A549 (cell line): ENCODE data around the gene SCGB1A1. TPM values are rescaled to one million over a fixed set of nuclear protein-coding genes. Genes with fewer than 3 reads are reported as not detected.

Source experiments
- ATAC-seq, 2 experiments: fragments of 200-7000 bp in 1 of 2; fragments of >200 bp in 1 of 2; cut with Nextera tagmentation in 1 of 2; cut with Tn5 transposase in 1 of 2; 3 replicates each; pipeline versions ENCODE4 v1.8.0 to v1.9.1; 2018 to 2020; ENCODE audit warnings: mild to moderate bottlenecking in 1 of 2, moderate library complexity in 1 of 2
- CTCF ChIA-PET: fragments of 300-600 bp; sonication (Branson Sonifier 250); formaldehyde crosslinking; extraction: SDS; loops from one replicate; lab custom pipeline; 2021; ENCODE audit warnings: antibody characterized with exemption, inconsistent platforms; lab: Yijun Ruan, JAX
- POLR2A ChIA-PET: fragments of 350-600 bp; formaldehyde crosslinking; extraction: SDS; loops from one replicate; lab custom pipeline; 2021; ENCODE audit warnings: antibody characterized with exemption, inconsistent platforms; lab: Yijun Ruan, JAX
- DNase-seq, 2 experiments: peaks; one replicate each; pipeline versions ENCODE4 v3.0.0 to v3.0.0-alpha.2; 2011 to 2016; ENCODE audit warnings: low read depth in 1 of 2, low spot score in 1 of 2
- FAIRE-seq: peaks from 2 replicates; lab custom pipeline; 2011; peaks lifted over from hg19 to GRCh38; lab: Jason Lieb, UNC
- H3K27ac ChIP-seq, 2 experiments: fragments of >200 bp; sonication (Bioruptor Twin); formaldehyde crosslinking; 3 replicates each; pipeline ENCODE4 v1.5.1; 2016 to 2017
- H3K4me1 ChIP-seq: fragments of >200 bp; sonication (Bioruptor Twin); formaldehyde crosslinking; 3 replicates; pipeline ENCODE4 v1.6.1; 2016
- H3K4me2 ChIP-seq: fragments of >200 bp; sonication (Bioruptor Twin); formaldehyde crosslinking; 3 replicates; pipeline ENCODE4 v1.6.1; 2016
- H3K4me3 ChIP-seq: fragments of >200 bp; sonication (Bioruptor Twin); formaldehyde crosslinking; 3 replicates; pipeline ENCODE4 v1.5.1; 2016
- H3K9me3 ChIP-seq: fragments of >200 bp; sonication (Bioruptor Twin); formaldehyde crosslinking; 3 replicates; pipeline ENCODE4 v1.6.1; 2016
- CBX8 ChIP-seq: fragments of 200-600 bp; sonication (generic); IDR thresholded peaks from 2 replicates; pipeline ENCODE4 v1.6.1; 2016
- CHD2 ChIP-seq: fragments of 150-350 bp; IDR thresholded peaks from 2 replicates; pipeline ENCODE4 v1.6.1; 2014; ENCODE audit warnings: low read length; ENCODE audit not compliant: partially characterized antibody
- EHMT2 ChIP-seq: fragments of 200-600 bp; sonication (generic); IDR thresholded peaks from 2 replicates; pipeline ENCODE4 v1.6.1; 2016; ENCODE audit warnings: antibody characterized with exemption, low read depth, mild to moderate bottlenecking, moderate library complexity
- ELK1 ChIP-seq: fragments of 150-350 bp; IDR thresholded peaks from 2 replicates; pipeline ENCODE4 v1.6.1; 2014; ENCODE audit warnings: low read depth, mild to moderate bottlenecking, low read length
- EP300 ChIP-seq, 2 experiments: fragments of >200 bp; sonication (Bioruptor Twin); formaldehyde crosslinking; IDR thresholded peaks; 2 replicates in 1 of 2; 3 replicates in 1 of 2; pipeline ENCODE4 v1.6.1; 2016 to 2017
- ESRRA ChIP-seq: fragments of 150-350 bp; IDR thresholded peaks from 2 replicates; pipeline ENCODE4 v1.6.1; 2014; ENCODE audit warnings: mild to moderate bottlenecking, low read length, borderline replicate concordance
- FOSB ChIP-seq: fragments of 250-450 bp; sonication (Bioruptor Pico); IDR thresholded peaks from 2 replicates; pipeline ENCODE4 v1.5.0; 2020; ENCODE audit warnings: mild to moderate bottlenecking, moderate library complexity
- FOXS1 ChIP-seq: fragments of 250-450 bp; sonication (Bioruptor Pico); IDR thresholded peaks from 2 replicates; pipeline ENCODE4 v1.5.0; 2020; ENCODE audit warnings: mild to moderate bottlenecking, moderate library complexity
- GATA3 ChIP-seq: IDR thresholded peaks from 2 replicates; pipeline ENCODE4 v1.6.1; 2012; ENCODE audit warnings: borderline replicate concordance
- HES2 ChIP-seq: fragments of >200 bp; sonication (Bioruptor Twin); formaldehyde crosslinking; IDR thresholded peaks from 2 replicates; pipeline ENCODE4 v1.6.1; 2016
- HEYL ChIP-seq: fragments of 250-450 bp; sonication (Bioruptor Pico); IDR thresholded peaks from 2 replicates; pipeline ENCODE4 v1.8.0; 2021; ENCODE audit warnings: mild to moderate bottlenecking, moderate library complexity
- HOXA7 ChIP-seq: fragments of 250-450 bp; sonication (Bioruptor Pico); IDR thresholded peaks from 2 replicates; pipeline ENCODE4 v1.5.0; 2020; ENCODE audit warnings: mild to moderate bottlenecking, moderate library complexity
- HOXB5 ChIP-seq: fragments of 250-450 bp; sonication (Bioruptor Pico); IDR thresholded peaks from 2 replicates; pipeline ENCODE4 v1.5.0; 2020; ENCODE audit warnings: mild to moderate bottlenecking, moderate library complexity
- KDM1A ChIP-seq: fragments of 200-600 bp; sonication (generic); IDR thresholded peaks from 2 replicates; pipeline ENCODE4 v1.6.1; 2016; ENCODE audit warnings: low read depth, mild to moderate bottlenecking
- MAFK ChIP-seq: fragments of 450-650 bp; IDR thresholded peaks from 2 replicates; pipeline ENCODE4 v1.6.1; 2014; ENCODE audit not compliant: partially characterized antibody
- MAZ ChIP-seq: fragments of 150-350 bp; IDR thresholded peaks from 2 replicates; pipeline ENCODE4 v1.6.1; 2014; ENCODE audit warnings: antibody characterized with exemption, low read depth, low read length, borderline replicate concordance
- MYC ChIP-seq: IDR thresholded peaks from 2 replicates; pipeline ENCODE4 v1.6.1; 2012; ENCODE audit warnings: mild to moderate bottlenecking, inconsistent platforms, low read length, improper control_type of control experiment, borderline replicate concordance
- NR3C1 ChIP-seq: fragments of >200 bp; sonication (Bioruptor Twin); formaldehyde crosslinking; IDR thresholded peaks from 3 replicates; pipeline ENCODE4 v1.6.1; 2017
- POLR2AphosphoS2 ChIP-seq: conservative IDR thresholded peaks from 2 replicates; pipeline ENCODE4 v1.6.1; 2012; ENCODE audit warnings: low read length, improper control_type of control experiment, inconsistent platforms
- RAD21 ChIP-seq, 2 experiments: fragments of >200 bp in 1 of 2; sonication (Bioruptor Twin) in 1 of 2; formaldehyde crosslinking in 1 of 2; IDR thresholded peaks in 1 of 2; conservative IDR thresholded peaks in 1 of 2; 2 replicates in 1 of 2; 3 replicates in 1 of 2; pipeline ENCODE4 v1.6.1; 2012 to 2018; ENCODE audit warnings: inconsistent platforms in 1 of 2
- RFX5 ChIP-seq: fragments of 450-650 bp; IDR thresholded peaks from 2 replicates; pipeline ENCODE4 v1.7.1; 2014; ENCODE audit warnings: antibody characterized with exemption, mild to moderate bottlenecking, moderate library complexity
- SREBF2 ChIP-seq: fragments of 450-650 bp; IDR thresholded peaks from 2 replicates; pipeline ENCODE4 v1.6.1; 2014; ENCODE audit warnings: mild to moderate bottlenecking, moderate library complexity
- TFCP2L1 ChIP-seq: fragments of 250-450 bp; sonication (Bioruptor Pico); IDR thresholded peaks from 2 replicates; pipeline ENCODE4 v1.5.0; 2021; ENCODE audit warnings: mild to moderate bottlenecking
- USF2 ChIP-seq: fragments of 450-650 bp; IDR thresholded peaks from 2 replicates; pipeline ENCODE4 v1.6.1; 2014; ENCODE audit warnings: antibody characterized with exemption
- ZSCAN20 ChIP-seq: fragments of 250-450 bp; sonication (Bioruptor Pico); IDR thresholded peaks from 2 replicates; pipeline ENCODE4 v1.8.0; 2022; ENCODE audit warnings: mild to moderate bottlenecking, moderate library complexity
- WGBS: methylation state at CpG from one replicate; pipeline ENCODE4 v1.1.6; 2017; ENCODE audit errors: missing lambda C conversion rate; 5-methylcytosine and 5-hydroxymethylcytosine counted together
- polyA plus RNA-seq, 4 experiments: library from polyadenylated mRNA; depleted of rRNA in 3 of 4; stranded (reverse); fragments of >200 nt; fragmentation: RNase III in 1 of 4; extraction: RNeasy Plus Mini Kit Qiagen cat#74134 plus additional on column Dnase treatment in 1 of 4; gene quantifications; 2 replicates in 3 of 4; 3 replicates in 1 of 4; pipeline ENCODE4 v1.2.3, GENCODE V29; 2011 to 2017
- TF ChIP-seq, protein P1 (sequence below): IDR thresholded peaks from 2 replicates; pipeline ENCODE4 v1.6.1; 2012

The SCGB1A1 gene
- polyA plus RNA-seq, 2 of the 4 experiments (the other 2 are of a cell fraction): 0.47 TPM; not detected in 1

DNA sequence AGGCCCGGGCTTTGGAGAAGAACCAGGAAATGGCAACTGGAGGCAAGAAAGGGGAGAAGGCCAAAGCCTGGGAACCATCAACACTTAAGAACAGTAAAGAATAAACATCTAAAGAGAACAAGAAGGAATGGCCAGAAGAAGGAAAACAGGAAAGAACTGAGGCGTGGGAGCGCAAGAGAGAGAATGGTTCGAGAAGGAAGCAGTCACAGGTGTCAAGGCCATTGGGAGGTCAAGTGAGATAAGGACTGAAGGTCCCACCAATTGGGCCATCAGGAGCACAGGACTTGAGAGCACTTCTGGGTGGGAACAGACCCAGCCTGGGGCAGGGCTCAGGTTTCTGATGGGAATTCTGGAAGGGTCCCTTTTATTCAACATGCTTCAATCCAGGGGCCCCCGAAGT, 697 bp upstream of the SCGB1A1 start:
- no peak for TF ChIP-seq HOXA7
- TF ChIP-seq NR3C1: no peak
- TF ChIP-seq GATA3: no peak
- no peak for TF ChIP-seq FOXS1 (CRISPR knock-in tag)
- TF ChIP-seq USF2: no peak
- TF ChIP-seq, protein P1, sequence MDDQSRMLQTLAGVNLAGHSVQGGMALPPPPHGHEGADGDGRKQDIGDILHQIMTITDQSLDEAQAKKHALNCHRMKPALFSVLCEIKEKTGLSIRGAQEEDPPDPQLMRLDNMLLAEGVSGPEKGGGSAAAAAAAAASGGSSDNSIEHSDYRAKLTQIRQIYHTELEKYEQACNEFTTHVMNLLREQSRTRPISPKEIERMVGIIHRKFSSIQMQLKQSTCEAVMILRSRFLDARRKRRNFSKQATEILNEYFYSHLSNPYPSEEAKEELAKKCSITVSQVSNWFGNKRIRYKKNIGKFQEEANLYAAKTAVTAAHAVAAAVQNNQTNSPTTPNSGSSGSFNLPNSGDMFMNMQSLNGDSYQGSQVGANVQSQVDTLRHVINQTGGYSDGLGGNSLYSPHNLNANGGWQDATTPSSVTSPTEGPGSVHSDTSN: no peak
- no peak for TF ChIP-seq SREBF2
- TF ChIP-seq KDM1A: no peak
- TF ChIP-seq HES2: no peak
- no peak for FAIRE-seq
- no peak for ATAC-seq
- Histone ChIP-seq H3K9me3 (no peaks in the 10 kb centered on the region), H3K4me2 (no peak overlapping the region), H3K4me3 (no peak overlapping the region), H3K27ac (no peak overlapping the region), H3K4me1 (peaks cover 4% of the 10 kb centered on the region; the same call in 1 of the 3 replicates)
- CTCF ChIA-PET: interaction anchor here (0.9 to 13.0 kb wide), 7 partner anchors 9 to 138 kb away, joined by 3 to 322 read pairs (median 6); no protein-coding TSS in a partner anchor
- 94% methylated on average over 5 of the region's 5 CpGs for WGBS
- POLR2A ChIA-PET: no interaction called here
- DNase-seq: no peak

- CTCF ChIA-PET: interaction anchor here (0.7 to 13.0 kb wide), 8 partner anchors 10 to 151 kb away, joined by 3 to 322 read pairs (median 5); no protein-coding TSS in a partner anchor
- no peak for TF ChIP-seq POLR2AphosphoS2
- TF ChIP-seq GATA3: no peak
- TF ChIP-seq FOSB (CRISPR knock-in tag): no peak
- no peak for TF ChIP-seq MYC
- TF ChIP-seq EHMT2: no peak
- no peak for TF ChIP-seq TFCP2L1 (CRISPR knock-in tag)
- no peak for TF ChIP-seq ELK1
- TF ChIP-seq CBX8: no peak
- TF ChIP-seq SREBF2: no peak
- TF ChIP-seq HEYL (CRISPR knock-in tag): no peak
- no peak for TF ChIP-seq HOXB5 (CRISPR knock-in tag)
- H3K27ac ChIP-seq: peak overlapping the region in 1 of 2 experiments; percentile 17; a peak in 1 of 6 replicates
These were observed 589 bp downstream of the SCGB1A1 start for GRCh38 chr11:62419314-62419929.

DNA sequence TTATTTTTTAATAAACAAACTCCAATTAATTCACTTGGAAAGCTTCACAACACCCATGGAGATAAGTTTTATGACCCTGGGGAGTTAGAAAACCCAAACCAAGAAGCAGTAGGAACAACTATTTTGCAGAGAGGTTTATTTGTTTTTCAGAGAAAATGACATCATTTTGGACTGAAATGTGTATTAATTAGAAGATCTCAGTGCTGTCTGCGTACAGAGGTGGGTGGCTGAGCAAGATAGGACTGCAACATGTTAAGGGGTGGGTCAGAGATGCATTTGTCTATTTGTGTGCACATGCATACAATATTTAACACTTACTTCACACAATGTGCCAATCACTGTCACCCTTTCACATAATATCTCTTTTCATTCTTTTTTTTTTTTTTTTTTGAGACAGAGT, 1.1 kb downstream of the SCGB1A1 start:
- WGBS: 62% methylated on average over 1 of the region's 1 CpG
- Histone ChIP-seq H3K4me3 (no peak overlapping the region), H3K4me1 (peaks cover 4% of the 10 kb centered on the region; the same call in 1 of the 3 replicates), H3K27ac (no peak overlapping the region), H3K4me2 (no peak overlapping the region), H3K9me3 (no peaks in the 10 kb centered on the region)
- FAIRE-seq: no peak
- TF ChIP-seq ESRRA (no peak), MAZ (no peak), EP300 (IDR thresholded peaks at IDR 0.05) (no peak), USF2 (no peak), RAD21 (conservative IDR thresholded peaks at IDR 0.05 in 1 of 2, IDR thresholded peaks at IDR 0.05 in 1 of 2) (no peak), TFCP2L1 (CRISPR knock-in tag) (no peak), MAFK (no peak), RFX5 (no peak), ZSCAN20 (CRISPR knock-in tag) (no peak), MYC (no peak), CHD2 (no peak)
- no peak for ATAC-seq
- ChIA-PET POLR2A (no interaction called here), CTCF (interaction anchor here (0.7 to 13.0 kb wide), 8 partner anchors 10 to 150 kb away, joined by 3 to 322 read pairs (median 5); no protein-coding TSS in a partner anchor)
- no peak for DNase-seq

More at GRCh38 chr11:62419314-62419929, 589 bp downstream of the SCGB1A1 start:
- Histone ChIP-seq H3K4me2 (no peak overlapping the region), H3K4me1 (peaks cover 4% of the 10 kb centered on the region; the same call in 1 of the 3 replicates), H3K4me3 (no peak overlapping the region), H3K9me3 (no peaks in the 10 kb centered on the region)
- FAIRE-seq (no peak), ATAC-seq (no peak), DNase-seq (no peak)
- WGBS: 53% methylated on average over 5 of the region's 5 CpGs
- POLR2A ChIA-PET: interaction anchor here (0.6 kb wide), 1 partner anchor 39 kb away, joined by 3 read pairs; no protein-coding TSS in a partner anchor
